Activated T-helper 1 cell treated with anti-CD3 and anti-CD28 coated beads, Interleukin-12 subunit alpha, Interleukin-12 subunit beta, Interleukin-2, Interleukin-4 antibody, amounts not matched to agents 30 ng/mL and 10 ng/mL and 1 ng/mL, durations not matched to agents 14 hours and 24 hours and 36 hours (primary cell): ENCODE results near the gene SLC36A4. TPM values are rescaled to one million over a fixed set of nuclear protein-coding genes. Genes with fewer than 3 reads are reported as not detected.
"Not testable (repeated sequence)": the region's sequence is repeated elsewhere in the genome, so short reads cannot be mapped to it uniquely, and the experiment has no call there.

Experiments
- DNase-seq: peaks from one replicate; pipeline ENCODE4 v3.0.0; 2021; ENCODE audit warnings: low spot score
- H3K27ac Mint-ChIP-seq: one replicate; pipeline ENCODE4 v1.8.0; 2021; ENCODE audit warnings: mild to moderate bottlenecking, mixed read lengths
- H3K27me3 Mint-ChIP-seq: one replicate; pipeline ENCODE4 v1.8.0; 2022; ENCODE audit warnings: mild to moderate bottlenecking, moderate library complexity, mixed read lengths; ENCODE audit not compliant: insufficient read depth
- H3K36me3 Mint-ChIP-seq: one replicate; pipeline ENCODE4 v1.8.0; 2021; ENCODE audit warnings: low read depth, mixed read lengths
- H3K4me1 Mint-ChIP-seq: one replicate; pipeline ENCODE4 v1.8.0; 2021; ENCODE audit warnings: low read depth, mixed read lengths
- H3K4me3 Mint-ChIP-seq: one replicate; pipeline ENCODE4 v1.8.0; 2021; ENCODE audit warnings: mild to moderate bottlenecking, moderate library complexity, mixed read lengths
- H3K9me3 Mint-ChIP-seq: one replicate; pipeline ENCODE4 v1.8.0; 2021; ENCODE audit warnings: mixed read lengths
- intact Hi-C: fragments of 100-400 bp; cut with micrococcal nuclease; formaldehyde crosslinking; loops from one replicate; pipeline ENCODE4 v1.15.1; 2024
- total RNA-seq: library from RNA; stranded (reverse); gene quantifications from 2 replicates; pipeline ENCODE4 v1.2.3, GENCODE V29; 2022

SLC36A4 gene
- total RNA-seq, 1 donor from 2014 or later, result 17.1 TPM

- Mint-ChIP-seq H3K27me3 (no peaks in the 10 kb centered on the region), H3K36me3 (peaks cover 9% of the 10 kb centered on the region), H3K4me1 (peaks cover 4% of the 10 kb centered on the region), H3K27ac (no peak overlapping the region), H3K4me3 (no peak overlapping the region), H3K9me3 (peaks cover 13% of the 10 kb centered on the region)
- no peak for DNase-seq
- intact Hi-C loops, result no loop called here
Observed at GRCh38 chr11:93188726-93189125, 9.1 kb downstream of the SLC36A4 start.

GRCh38 chr11:93187290-93187689 lies 10.5 kb downstream of the SLC36A4 start:
- intact Hi-C loops, result no loop called here
- DNase-seq, result no peak
- Mint-ChIP-seq H3K4me3 (no peak overlapping the region), H3K27ac (no peak overlapping the region), H3K27me3 (no peaks in the 10 kb centered on the region), H3K9me3 (peaks cover 13% of the 10 kb centered on the region), H3K4me1 (peaks cover 4% of the 10 kb centered on the region), H3K36me3 (peaks cover 11% of the 10 kb centered on the region)

- Mint-ChIP-seq H3K36me3 (peaks cover 33% of the 10 kb centered on the region), H3K9me3 (peaks cover 14% of the 10 kb centered on the region)
- H3K4me1 Mint-ChIP-seq, H3K27me3 Mint-ChIP-seq, H3K27ac Mint-ChIP-seq, intact Hi-C loops, H3K4me3 Mint-ChIP-seq, DNase-seq: not testable (repeated sequence)
Observed at GRCh38 chr11:93177891-93178290, 19.9 kb downstream of the SLC36A4 start.

- intact Hi-C loops, result no loop called here
- no peak overlapping the region for H3K27ac Mint-ChIP-seq
- DNase-seq, result no peak
- no peaks in the 10 kb centered on the region for H3K9me3 Mint-ChIP-seq
- no peaks in the 10 kb centered on the region for H3K36me3 Mint-ChIP-seq
- no peak overlapping the region for H3K4me3 Mint-ChIP-seq
- no peaks in the 10 kb centered on the region for H3K27me3 Mint-ChIP-seq
- peaks cover 19% of the 10 kb centered on the region for H3K4me1 Mint-ChIP-seq
Observed at GRCh38 chr11:93169950-93170561, 27.7 kb downstream of the SLC36A4 start.

GRCh38 chr11:93169143-93169542 lies 28.6 kb downstream of the SLC36A4 start:
- no peaks in the 10 kb centered on the region for H3K27me3 Mint-ChIP-seq
- peaks cover 19% of the 10 kb centered on the region for H3K4me1 Mint-ChIP-seq
- H3K4me3 Mint-ChIP-seq, result no peak overlapping the region
- no peak for DNase-seq
- peaks cover 4% of the 10 kb centered on the region for H3K36me3 Mint-ChIP-seq
- intact Hi-C loops, result no loop called here
- no peaks in the 10 kb centered on the region for H3K9me3 Mint-ChIP-seq
- no peak overlapping the region for H3K27ac Mint-ChIP-seq

- H3K4me3 Mint-ChIP-seq, result no peak overlapping the region
- DNase-seq, result no peak
- no peaks in the 10 kb centered on the region for H3K9me3 Mint-ChIP-seq
- H3K36me3 Mint-ChIP-seq, result peaks cover 11% of the 10 kb centered on the region
- no peaks in the 10 kb centered on the region for H3K27me3 Mint-ChIP-seq
- H3K27ac Mint-ChIP-seq, result no peak overlapping the region
- peaks cover 19% of the 10 kb centered on the region for H3K4me1 Mint-ChIP-seq
- intact Hi-C loops, result loop anchor here (1.0 kb wide), 1 partner anchor 225 kb away; no protein-coding TSS in a partner anchor
Observed at GRCh38 chr11:93166862-93167261, 30.9 kb downstream of the SLC36A4 start.

- intact Hi-C loops, result no loop called here
- H3K9me3 Mint-ChIP-seq, result no peaks in the 10 kb centered on the region
- H3K27ac Mint-ChIP-seq, result no peak overlapping the region
- H3K36me3 Mint-ChIP-seq, result peaks cover 11% of the 10 kb centered on the region
- H3K4me3 Mint-ChIP-seq, result no peak overlapping the region
- no peaks in the 10 kb centered on the region for H3K27me3 Mint-ChIP-seq
- DNase-seq, result no peak
- peaks cover 19% of the 10 kb centered on the region for H3K4me1 Mint-ChIP-seq
Observed at GRCh38 chr11:93166194-93166593, 31.6 kb downstream of the SLC36A4 start.

- Mint-ChIP-seq H3K4me3 (no peak overlapping the region), H3K4me1 (no peaks in the 10 kb centered on the region), H3K9me3 (no peaks in the 10 kb centered on the region), H3K27ac (no peak overlapping the region), H3K27me3 (no peaks in the 10 kb centered on the region), H3K36me3 (peaks cover 12% of the 10 kb centered on the region)
- intact Hi-C loops, result no loop called here
- no peak for DNase-seq
Observed at GRCh38 chr11:93160808-93161207, 37.0 kb downstream of the SLC36A4 start.

GRCh38 chr11:93160156-93160555 lies 37.6 kb downstream of the SLC36A4 start:
- H3K9me3 Mint-ChIP-seq, result no peaks in the 10 kb centered on the region

GRCh38 chr11:93159721-93160120 lies 38.1 kb downstream of the SLC36A4 start:
- intact Hi-C loops, result no loop called here
- Mint-ChIP-seq H3K36me3 (peaks cover 10% of the 10 kb centered on the region), H3K9me3 (no peaks in the 10 kb centered on the region), H3K4me3 (no peak overlapping the region), H3K27me3 (no peaks in the 10 kb centered on the region), H3K4me1 (no peaks in the 10 kb centered on the region), H3K27ac (no peak overlapping the region)
- DNase-seq, result no peak

More at GRCh38 chr11:93160156-93160555, 37.6 kb downstream of the SLC36A4 start:
- H3K4me3 Mint-ChIP-seq, result no peak overlapping the region
- DNase-seq, result no peak
- H3K27ac Mint-ChIP-seq, result no peak overlapping the region
- intact Hi-C loops, result no loop called here
- no peaks in the 10 kb centered on the region for H3K27me3 Mint-ChIP-seq
- H3K36me3 Mint-ChIP-seq, result peaks cover 12% of the 10 kb centered on the region
- no peaks in the 10 kb centered on the region for H3K4me1 Mint-ChIP-seq

- H3K27me3 Mint-ChIP-seq, result no peaks in the 10 kb centered on the region
- intact Hi-C loops, result no loop called here
- H3K9me3 Mint-ChIP-seq, result no peaks in the 10 kb centered on the region
- H3K36me3 Mint-ChIP-seq, result peaks cover 1% of the 10 kb centered on the region
- H3K4me1 Mint-ChIP-seq, result no peaks in the 10 kb centered on the region
- no peak overlapping the region for H3K4me3 Mint-ChIP-seq
- DNase-seq, result no peak
- no peak overlapping the region for H3K27ac Mint-ChIP-seq
Observed at GRCh38 chr11:93155738-93156137, 42.1 kb downstream of the SLC36A4 start.

- H3K36me3 Mint-ChIP-seq, result no peaks in the 10 kb centered on the region
- no peak overlapping the region for H3K4me3 Mint-ChIP-seq
- DNase-seq, result no peak
- no peaks in the 10 kb centered on the region for H3K27me3 Mint-ChIP-seq
- no peak overlapping the region for H3K27ac Mint-ChIP-seq
- H3K9me3 Mint-ChIP-seq, result no peaks in the 10 kb centered on the region
- intact Hi-C loops, result no loop called here
- peaks cover 8% of the 10 kb centered on the region for H3K4me1 Mint-ChIP-seq
Observed at GRCh38 chr11:93145390-93145915, 52.3 kb downstream of the SLC36A4 start.

GRCh38 chr11:93143800-93144199 lies 54.0 kb downstream of the SLC36A4 start:
- no peak for DNase-seq
- no peaks in the 10 kb centered on the region for H3K9me3 Mint-ChIP-seq
- no peak overlapping the region for H3K27ac Mint-ChIP-seq
- intact Hi-C loops, result no loop called here
- H3K4me1 Mint-ChIP-seq, result peaks cover 8% of the 10 kb centered on the region
- no peaks in the 10 kb centered on the region for H3K27me3 Mint-ChIP-seq
- H3K36me3 Mint-ChIP-seq, result no peaks in the 10 kb centered on the region
- H3K4me3 Mint-ChIP-seq, result no peak overlapping the region

- no peaks in the 10 kb centered on the region for H3K27me3 Mint-ChIP-seq
- no peak overlapping the region for H3K27ac Mint-ChIP-seq
- H3K9me3 Mint-ChIP-seq, result no peaks in the 10 kb centered on the region
- peaks cover 8% of the 10 kb centered on the region for H3K4me1 Mint-ChIP-seq
- H3K4me3 Mint-ChIP-seq, result no peak overlapping the region
- DNase-seq, result no peak
- no peaks in the 10 kb centered on the region for H3K36me3 Mint-ChIP-seq
- intact Hi-C loops, result no loop called here
Observed at GRCh38 chr11:93143186-93143585, 54.6 kb downstream of the SLC36A4 start.
